NCI-H2029 treated with DMSO at 0.1 percent for 48 hours (cell line): ENCODE results near the gene PRLH.
A peak's percentile ranks its signal among the peaks of the same experiment; 100 is the strongest.

Experiments used
- DNase-seq: peaks from one replicate; lab custom pipeline; 2025; lab: John Stamatoyannopoulos, UW

Gene PRLH

DNA sequence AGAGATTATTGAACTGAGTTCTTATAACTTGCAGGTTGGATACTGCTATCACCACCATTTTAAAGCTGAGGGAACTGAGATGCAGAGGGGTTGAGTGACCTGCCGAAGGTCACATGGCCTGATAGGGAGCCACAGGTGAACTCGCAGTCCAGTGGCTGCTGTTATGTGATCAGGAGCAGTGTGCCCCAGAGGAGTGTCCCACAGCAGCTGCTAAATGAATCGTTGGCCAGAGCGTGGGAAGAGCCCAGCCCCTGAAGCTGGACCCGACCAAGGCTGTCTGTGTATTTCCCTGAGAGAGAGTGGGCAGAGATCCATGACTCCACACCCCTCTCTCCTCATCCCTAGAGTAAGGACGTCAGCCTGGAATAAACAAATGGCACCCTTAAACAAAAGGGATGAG is 26.7 kb upstream of the PRLH start:
- DNase-seq, result no peak

DNA sequence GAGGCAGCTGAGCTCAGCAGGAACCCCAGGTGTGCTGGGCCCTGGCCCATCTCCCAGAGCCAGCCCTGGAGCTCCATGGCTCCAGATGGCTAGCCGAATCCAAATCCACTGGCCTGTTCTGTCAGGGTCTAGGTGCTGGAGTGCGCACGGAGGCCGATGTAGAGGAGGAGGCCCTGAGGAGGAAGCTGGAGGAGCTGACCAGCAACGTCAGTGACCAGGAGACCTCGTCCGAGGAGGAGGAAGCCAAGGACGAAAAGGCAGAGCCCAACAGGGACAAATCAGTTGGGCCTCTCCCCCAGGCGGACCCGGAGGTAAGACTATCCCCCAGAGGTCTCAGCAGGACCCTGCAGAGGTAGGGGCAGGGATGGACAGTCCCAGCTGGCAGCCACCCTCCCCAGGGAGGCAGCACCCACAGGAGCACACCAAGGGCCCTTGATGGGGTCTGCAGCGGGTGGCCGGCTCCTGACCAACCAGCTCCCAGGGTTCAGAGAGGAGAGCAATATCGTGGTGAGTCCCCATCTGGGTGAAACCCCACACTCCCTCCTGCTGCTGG is 26.1 kb upstream of the PRLH start:
- no peak for DNase-seq

DNA sequence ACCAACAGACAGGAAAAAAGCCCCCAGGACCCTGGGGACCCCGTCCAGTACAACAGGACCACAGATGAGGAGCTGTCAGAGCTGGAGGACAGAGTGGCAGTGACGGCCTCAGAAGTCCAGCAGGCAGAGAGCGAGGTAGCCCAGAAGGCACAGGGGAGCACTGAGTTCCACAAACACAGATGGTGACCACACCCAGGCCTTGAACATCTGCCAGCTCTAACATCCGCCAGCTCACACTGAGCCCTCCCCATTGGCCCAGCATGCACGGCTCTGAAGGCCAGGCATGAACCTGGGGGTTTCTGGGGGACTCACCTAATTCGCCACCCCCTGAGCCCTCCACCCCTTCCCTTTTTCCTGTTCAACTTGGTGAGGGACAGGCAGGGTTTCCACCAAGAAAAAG is 25.6 kb upstream of the PRLH start:
- peak; percentile 28 for DNase-seq

DNA sequence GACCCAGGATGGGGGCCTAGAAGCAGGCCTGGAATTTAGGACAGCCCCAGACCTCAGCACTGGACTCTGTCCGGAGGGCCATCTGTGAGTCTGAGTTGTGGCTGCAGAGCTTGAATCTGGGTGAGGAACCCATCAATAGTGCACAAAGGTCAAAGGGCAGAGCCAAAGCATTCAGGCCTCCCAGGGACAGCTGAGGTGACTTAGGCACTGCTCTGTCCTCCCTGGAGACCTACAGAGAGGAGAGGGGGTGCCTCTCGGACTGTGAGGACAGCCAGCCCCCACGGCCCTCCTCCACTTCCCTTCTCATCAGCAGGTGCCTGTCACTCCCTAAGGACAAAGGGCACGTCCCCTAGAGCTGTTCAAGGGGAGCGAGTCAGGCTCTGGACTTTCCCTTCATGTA is 25.1 kb upstream of the PRLH start:
- no peak for DNase-seq

DNA sequence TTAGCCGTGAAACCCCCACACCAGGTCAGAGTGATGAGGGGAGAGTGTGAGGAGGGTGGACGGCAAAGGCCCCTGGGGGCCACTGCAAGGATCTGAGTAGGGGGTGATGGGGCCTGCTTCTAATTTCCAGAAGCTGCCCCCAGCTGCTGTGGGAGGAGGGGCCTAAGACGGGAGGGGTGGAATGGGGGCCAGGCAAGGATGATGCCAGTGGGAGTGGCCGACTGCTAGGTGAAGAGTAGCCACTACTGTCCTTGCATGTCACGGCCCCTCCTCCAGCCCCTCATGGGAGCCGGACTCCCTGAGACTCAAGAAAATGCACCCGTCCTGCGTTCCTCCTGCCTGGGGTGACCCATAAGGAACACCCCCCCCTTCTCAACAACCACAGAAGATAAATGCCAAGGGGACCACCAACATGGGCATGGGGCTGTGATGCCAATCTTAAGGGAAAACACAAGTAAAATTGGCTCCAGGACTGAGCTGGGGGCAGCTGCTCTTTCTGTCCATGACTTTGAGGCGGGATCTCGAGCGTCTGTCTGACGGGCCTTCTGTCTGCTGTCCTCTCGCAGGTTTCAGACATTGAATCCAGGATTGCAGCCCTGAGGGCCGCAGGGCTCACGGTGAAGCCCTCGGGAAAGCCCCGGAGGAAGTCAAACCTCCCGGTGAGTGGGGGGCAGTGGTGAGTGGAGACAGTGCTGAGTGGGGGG is 24.2 kb upstream of the PRLH start:
- DNase-seq, result no peak

DNA sequence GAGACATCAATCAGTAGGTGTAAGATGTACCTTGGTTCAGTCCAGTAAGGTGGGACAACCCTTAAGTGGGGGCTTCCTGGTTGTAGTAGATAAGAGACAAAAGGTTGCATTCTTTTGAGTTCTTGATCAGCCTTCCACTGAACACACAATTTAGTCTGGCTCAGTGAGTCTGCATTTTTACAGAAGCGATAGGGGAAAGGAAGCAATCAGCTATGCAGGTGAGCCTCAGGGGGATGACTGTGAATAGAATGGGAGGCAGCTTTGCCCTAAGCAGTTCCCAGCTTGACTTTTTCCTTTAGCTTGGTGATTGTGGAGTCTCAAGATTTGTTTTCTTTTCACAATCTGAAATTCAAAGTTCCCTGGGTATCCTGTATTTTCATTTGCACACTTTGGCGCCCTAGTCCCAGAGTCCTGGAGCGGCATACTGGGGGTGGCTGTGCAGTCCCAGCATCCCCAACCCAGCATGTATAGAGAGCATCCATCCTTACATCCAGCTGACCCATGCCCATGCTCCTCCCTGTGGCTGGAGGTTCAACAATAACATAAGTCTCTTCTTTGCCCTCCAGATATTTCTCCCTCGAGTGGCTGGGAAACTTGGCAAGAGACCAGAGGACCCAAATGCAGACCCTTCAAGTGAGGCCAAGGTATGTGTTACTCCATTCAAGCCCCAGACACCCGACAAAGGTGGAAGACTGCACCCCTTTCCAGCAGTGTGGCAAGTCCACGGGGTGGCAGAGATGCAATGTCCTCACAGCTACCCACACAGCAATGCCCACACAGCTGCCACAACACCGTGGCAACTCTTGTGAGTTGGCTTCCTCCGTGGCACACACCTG is 20.1 kb upstream of the PRLH start:
- no peak for DNase-seq

DNA sequence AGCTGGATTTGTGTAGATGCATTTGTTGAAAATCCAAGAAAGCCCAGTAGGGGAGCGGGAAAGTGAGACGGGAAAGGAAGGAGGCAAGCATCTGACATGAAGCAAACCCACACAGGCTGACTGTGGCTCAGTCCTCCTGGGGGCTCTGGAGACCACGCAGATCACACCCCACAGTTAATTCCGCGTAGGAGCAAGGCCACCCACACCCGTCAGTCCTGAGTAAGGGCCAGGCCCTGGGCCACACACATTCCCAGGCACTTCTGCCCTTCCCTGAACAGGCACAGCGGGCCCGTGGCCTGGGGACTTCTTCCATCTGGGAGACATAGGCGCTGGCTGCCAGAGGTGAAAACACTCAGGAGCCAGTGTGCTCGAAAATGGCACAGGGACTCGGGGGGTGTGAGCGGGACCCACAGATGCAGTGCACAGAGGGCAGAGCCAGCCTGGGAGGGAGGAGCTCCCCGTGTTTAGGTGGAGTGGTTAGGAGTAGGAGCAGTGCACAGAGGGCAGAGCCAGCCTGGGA is 19.4 kb upstream of the PRLH start:
- no peak for DNase-seq

DNA sequence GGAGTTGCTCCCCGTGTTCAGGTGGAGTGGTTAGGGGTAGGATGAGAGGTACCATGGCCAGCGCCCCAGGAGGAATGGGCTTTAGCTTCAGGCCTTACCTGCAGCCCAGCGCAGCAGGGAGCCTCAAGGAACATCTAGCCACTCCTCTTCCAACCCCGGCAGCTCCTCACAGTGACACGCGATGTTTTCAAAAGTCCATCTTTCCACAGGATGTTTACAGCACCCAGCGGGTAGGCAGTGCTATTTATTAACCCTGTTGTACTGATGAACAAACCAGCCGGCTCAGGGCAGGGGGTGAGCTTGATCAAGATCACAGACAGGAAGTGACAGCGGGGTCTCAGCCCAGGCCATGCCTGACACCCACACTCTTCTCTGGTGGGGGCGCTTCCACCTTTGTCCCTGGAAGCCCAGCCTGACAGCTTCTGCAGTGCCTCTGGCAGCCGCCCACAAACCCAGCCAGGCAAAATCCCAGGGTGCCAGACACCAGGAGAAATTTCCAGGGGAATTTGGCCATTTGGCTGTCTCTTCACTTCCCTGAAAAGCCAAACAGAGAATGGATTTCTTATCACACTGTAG is 18.4 kb upstream of the PRLH start:
- DNase-seq, result no peak

DNA sequence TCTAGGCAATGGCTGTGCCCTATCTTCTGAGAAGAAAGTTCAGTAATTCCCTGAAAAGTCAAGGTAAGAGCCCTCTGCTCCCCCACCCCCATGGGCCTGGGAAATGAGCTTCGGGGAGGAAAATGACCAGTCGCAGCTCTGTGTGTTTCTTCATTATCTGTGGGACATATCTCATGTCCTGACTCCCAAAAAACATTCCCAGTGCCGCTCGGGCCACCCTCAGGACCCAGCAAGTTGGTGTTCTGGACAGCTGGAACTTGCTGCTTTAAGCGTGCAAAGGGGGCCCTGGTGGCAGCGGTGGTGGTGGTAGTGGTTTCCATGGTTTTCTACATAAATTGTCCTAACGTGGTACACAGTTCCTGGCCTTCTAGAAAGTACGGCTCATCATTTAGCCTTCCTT is 17.2 kb upstream of the PRLH start:
- DNase-seq, result no peak

DNA sequence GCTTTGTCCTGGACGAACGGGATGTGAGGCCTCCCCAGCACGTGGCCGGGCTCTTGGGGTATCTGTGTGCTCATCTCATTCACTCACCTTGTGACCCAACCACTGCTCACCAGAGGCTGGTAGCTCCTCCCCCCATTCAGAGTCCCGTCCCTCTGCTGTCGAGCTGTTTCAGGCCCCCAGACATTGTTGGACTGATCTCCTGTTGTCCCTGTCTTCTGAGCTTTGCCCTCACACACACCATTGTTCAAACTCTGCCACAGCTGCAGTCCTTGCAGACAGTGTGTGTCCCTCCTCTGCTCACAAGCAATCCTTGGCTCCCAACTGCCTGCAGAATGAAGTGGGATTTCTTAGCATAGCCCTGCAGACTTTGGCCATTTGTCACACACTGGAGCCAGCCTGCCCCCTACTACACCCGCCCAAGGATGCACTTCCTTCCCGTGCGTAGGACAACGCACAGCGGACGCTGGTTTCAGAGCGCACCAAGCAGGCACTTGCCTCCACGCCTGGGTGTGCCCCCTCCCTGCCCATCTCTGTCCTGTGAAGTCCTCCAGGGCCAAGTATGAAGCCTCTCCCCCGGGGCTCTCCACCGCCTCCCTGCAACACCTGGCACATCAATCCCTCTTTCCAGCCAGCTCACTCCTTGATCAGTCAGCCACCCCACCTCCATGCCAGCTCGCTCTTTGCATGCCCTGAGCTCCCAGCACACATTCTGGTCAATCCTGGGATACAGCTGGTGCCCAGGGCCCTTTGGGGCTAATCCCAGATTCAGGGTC is 16.5 kb upstream of the PRLH start:
- DNase-seq, result no peak

DNA sequence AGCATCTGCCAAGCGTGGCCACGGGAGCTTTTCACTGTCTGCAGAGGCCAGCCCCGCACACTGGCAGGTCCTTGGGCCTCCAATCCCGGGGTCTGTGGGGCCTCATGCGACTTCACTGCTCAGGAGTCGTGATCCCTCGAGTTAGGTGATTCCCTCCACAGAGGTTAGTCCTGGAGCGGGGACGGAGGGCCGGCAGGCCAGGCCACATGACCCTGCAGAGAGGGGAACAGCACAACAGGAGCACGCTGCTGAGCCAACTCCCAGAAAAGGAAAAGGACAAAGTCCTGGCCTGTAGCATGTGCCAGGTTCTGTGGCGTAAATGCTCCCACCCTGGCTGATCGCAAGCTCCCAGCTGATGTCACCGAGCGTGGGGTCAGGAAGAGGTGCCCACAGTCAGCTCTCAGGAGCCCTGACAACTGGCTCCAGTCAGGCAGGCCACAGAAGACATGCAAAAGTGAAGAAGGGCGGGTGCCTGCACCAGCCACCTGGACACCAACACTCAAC is 15.3 kb upstream of the PRLH start:
- DNase-seq, result no peak

DNA sequence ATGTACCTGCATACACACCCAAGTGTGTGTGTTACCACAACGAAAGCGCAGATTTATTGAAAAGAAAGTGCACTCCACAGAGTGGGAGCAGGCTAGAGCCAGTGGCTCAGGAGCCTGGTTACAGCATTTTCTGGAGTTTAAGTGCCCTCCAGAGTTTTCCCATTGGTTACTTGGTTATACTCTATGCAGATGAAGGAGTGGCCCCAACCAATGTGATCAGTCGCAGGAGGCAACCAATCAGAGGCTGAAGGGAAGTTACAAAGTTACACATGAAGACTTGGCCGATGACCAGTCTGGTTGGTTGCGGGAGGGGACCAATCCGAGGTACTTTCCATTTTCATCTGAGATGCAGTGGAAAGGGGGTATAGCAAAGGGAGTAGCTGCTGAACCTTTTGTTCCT is 13.5 kb upstream of the PRLH start:
- no peak for DNase-seq

DNA sequence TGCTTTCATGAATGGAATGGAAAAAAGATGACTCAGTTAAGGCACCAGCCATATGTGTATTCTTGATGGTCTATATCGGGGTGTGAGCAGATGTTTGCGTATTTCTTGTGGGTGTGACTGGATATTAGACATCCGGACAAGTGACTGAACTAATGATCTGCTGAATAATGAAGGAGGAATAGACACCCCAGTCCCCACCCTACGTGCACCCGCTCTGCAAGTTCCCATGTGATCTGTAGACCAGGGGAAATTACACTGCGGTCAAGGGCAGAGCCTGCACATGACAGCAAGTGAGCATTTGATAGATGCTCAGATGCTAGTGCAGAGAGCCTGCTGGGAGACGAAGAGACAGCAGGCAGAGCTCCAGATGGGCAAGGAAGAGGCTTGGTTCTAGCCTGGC is 12.4 kb upstream of the PRLH start:
- no peak for DNase-seq

DNA sequence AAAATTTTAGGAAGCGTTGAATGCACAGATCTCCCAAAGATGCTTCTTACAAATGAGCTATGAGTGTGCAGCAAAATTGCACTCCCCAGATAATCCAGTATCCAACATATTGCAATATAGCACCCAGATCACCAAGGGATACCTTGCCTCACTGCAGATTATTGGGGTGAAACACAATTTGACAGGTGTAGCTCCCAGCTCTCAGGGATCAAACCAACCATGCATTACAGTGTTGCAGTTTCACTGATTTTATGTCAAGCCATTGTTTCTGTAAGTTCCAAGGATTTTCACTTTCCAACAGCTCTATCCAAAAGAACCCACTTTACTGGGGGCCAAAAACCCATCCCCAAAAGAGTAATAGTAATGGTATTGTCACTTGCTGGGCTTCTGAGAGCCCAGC is 10.8 kb upstream of the PRLH start:
- no peak for DNase-seq

DNA sequence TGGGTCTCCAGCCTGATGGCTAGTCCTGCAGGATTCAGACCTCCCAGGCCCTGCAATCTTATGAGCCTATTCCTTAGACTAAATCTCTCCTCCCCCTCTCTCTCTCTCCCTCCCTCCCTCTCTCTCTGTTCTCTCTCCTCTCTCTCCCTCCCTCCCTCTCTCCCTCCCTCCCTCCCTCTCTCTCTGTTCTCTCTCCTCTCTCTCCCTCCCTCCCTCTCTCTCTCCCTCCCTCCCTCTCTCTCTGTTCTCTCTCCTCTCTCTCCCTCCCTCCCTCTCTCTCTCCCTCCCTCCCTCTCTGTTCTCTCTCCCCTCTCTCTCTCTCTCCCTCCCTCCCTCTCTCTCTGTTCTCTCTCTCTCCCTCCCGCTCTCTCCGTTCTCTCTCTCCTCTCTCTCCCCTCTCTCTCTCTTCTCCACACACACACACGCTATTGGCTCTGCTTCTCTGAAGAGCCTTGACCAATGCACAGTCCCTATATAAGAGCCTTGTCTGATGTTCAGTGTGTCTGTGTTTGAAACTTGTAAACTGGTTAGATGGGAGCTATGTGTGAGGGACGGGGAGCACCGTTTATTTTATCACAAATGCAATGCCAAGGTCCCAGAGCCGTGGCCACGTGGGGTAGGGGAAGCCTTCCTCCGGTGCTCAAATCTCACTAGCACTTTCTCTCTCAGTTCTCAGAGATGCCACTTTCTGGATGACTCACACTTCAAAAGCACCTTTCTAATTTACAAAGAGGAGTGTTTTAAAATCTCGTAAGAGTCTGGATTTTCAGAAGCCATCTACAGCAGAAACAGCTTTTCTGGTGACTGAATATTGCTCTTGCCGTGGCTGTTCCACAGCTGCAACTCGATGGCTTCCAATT is 9.4 kb upstream of the PRLH start:
- no peak for DNase-seq

DNA sequence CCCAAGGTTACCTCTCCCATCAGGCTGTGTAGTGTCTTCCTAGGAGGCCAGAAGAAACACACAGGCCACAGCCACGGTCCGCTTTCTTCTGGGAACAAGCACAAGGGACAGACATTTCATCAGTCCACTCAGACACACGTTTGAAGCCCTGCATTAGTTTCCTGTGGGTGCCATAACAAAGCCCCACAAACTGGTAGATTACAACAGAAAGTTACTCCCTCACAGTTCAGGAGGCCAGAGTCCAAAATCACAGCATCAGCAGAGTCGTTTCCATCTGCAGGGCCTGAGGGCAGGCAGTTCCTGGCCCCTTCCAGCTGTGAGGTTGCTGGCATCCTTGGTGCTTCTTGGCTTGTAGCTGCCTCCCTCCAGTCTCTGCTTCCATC is 8.8 kb upstream of the PRLH start:
- no peak for DNase-seq

DNA sequence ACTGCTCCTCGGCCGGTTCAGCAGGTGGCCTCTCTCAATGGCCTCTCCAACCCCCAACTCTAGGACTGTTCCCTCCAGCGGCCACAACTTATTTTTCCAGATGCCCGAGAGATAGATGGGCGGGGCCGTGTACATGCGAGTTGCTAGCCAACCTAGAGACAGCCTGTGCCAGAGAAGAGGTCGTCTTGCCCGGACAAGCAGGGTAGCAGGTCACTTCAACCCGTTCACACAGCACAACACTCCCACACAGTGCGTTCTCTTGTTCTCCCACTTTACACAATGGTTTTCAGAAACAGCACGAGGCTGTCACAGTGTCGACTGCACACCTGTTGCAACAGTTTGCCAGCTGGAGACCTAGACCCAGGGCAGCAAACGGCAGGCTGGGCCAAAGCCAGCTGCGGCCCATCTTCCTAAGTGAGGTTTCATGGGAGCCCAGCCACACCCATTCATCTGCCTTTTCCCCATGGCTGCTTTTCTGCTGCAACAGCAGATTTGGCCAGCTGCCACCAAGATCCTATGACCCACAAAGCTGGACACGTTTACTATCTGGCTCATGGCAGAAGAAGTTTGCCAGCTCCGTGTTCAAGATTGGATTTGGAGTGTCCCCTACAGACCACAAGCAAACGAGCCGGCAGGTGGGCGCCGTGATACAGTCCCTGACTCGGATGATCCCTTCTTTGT is 7.3 kb upstream of the PRLH start:
- peak; percentile 37 for DNase-seq

DNA sequence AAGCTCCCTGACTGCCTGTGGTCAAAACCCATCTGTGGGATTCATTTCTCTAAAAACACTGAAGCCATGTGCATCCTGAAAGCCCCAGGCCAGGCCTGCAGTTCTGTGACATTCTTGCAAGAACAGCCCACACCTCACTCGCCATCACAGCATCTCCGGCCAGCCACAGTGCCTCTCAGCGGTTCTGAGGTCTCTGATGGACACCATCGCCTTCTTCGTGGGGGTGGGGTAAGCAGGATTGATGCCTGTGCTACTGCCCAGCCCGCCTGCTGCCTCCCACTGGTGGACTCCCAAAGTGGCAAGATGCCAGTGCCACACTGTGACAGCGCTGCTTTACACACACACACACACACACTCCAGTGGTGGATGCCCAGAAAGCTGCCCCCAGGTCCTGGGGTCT is 5.2 kb upstream of the PRLH start:
- no peak for DNase-seq

DNA sequence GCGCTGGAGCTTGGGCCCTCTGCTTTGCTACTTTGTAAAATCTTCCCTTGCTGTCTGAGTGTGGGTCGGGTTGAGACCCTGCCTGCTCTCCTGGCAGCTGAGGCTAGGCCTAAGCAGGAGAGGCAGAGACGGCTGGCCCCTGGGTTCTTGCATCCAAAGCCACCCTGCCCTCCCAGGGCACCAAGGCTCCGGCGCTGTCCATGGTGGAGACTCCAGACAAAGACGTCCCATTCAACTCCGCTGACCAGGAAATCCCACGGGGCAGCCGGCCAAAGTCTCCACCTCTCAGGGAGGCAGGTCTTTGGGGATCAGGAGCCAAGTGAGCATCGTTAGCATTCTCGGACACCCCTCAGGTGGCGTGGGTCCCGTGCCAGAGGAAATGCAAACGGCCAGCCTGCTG is 2.6 kb upstream of the PRLH start:
- no peak for DNase-seq

DNA sequence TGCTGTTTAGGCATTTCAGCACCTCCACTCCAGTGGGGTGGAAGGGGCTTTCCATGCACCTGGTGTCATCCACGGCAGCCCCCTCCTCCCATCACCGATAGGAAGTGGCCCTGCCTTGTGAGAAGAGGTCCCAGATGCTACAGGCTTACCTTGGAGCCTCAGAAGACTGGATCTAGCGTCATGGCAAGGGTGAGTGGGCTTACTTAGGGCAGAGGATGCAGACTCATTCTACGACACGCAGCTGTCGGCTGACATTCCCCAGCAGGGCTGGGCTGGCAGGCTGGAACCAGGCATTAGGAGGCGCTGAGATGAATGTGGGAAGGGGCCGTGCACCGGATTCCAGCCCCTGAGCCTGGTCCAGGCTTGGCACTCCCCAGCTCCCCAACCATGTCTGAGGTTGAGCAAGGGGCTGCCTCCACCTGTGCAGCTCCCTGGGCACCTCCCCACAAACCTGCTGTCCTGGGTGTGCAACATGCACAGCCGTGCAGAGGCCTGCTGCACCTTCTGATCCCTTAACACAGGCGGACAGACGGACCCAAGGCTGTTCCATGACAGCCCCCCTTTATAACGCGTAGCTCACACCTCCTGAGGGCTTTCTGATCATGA is 1.7 kb upstream of the PRLH start:
- DNase-seq, result no peak
